Measurements from ENCODE around the gene CHST10. TPM values are rescaled to one million over a fixed set of nuclear protein-coding genes. Genes with fewer than 3 reads are reported as not detected.

Gene CHST10
- total RNA-seq, 4 donors from 2014 or later = 1.1 to 7.8 (median 4.0) TPM

DNA sequence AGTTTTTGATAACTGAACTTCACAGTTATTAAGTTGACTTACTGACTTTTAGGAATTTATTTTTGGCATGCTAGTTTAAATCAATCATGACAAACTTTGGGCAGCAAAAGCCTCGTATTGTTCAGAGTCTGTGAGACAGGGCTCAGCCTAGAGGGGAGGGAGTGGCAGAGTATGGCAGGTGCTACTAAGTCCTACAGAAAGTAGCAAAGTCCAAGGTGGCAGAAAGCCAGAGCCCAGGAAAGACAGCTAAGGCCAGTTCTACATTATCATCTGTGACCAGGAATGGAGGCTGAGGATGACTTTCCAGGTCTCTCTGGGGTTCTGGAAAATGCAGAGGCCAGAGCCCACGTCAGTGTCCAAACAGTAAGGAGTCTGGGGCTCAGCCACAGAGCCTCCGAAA, 34.2 kb downstream of the CHST10 start:
- intact Hi-C loops (cut with DNase I; ENCODE audit: low total_unique reads) = no loop called here
- in situ Hi-C loops (cut with MboI; ENCODE audit: low pct_ligation_motif_present in 1 of 4, low pct_unique_long_range_greater_than_20kb in 1 of 4, low sequenced_read_pairs in 3 of 4) = loop anchor here in 2 of 4 donors (10.0 kb wide), 1 partner anchor 119 kb away; no protein-coding TSS in a partner anchor

DNA sequence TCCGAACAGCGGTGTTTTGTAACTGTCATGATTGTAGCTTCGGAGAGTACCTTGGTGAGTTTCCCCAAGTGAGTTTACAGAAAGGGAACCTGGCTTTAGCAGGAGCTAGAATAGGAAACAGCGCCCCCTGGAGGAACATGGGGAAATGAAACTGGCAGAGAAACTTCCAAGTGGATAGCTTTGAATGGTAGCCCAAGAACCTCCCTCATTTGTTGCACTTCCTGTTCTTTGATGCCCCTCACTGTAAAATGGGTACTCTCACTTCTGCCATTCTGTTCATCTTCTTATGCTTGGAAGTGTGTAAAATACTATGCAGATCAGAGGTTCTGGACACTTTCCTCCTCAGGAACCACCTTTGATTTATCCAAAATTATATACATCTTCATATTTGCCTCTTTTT, 36.2 kb downstream of the CHST10 start:
- H3K9me3 ChIP-seq = no peaks in the 10 kb centered on the region
- in situ Hi-C loops (cut with MboI; ENCODE audit: low pct_ligation_motif_present in 1 of 4, low pct_unique_long_range_greater_than_20kb in 1 of 4, low sequenced_read_pairs in 3 of 4) (loop anchor here in 2 of 4 donors (10.0 kb wide), 1 partner anchor 116 kb away; no protein-coding TSS in a partner anchor), intact Hi-C loops (cut with DNase I; ENCODE audit: low total_unique reads) (loop anchor here (1.0 kb wide), 1 partner anchor 120 kb away; no protein-coding TSS in a partner anchor)
- H3K4me3 ChIP-seq = no peak overlapping the region
- H3K4me1 ChIP-seq = no peaks in the 10 kb centered on the region
- DNase-seq = peak; percentile 73
- no peak for TF ChIP-seq POLR2AphosphoS5 (IDR thresholded peaks at IDR 0.05)
- TF ChIP-seq, protein P1, sequence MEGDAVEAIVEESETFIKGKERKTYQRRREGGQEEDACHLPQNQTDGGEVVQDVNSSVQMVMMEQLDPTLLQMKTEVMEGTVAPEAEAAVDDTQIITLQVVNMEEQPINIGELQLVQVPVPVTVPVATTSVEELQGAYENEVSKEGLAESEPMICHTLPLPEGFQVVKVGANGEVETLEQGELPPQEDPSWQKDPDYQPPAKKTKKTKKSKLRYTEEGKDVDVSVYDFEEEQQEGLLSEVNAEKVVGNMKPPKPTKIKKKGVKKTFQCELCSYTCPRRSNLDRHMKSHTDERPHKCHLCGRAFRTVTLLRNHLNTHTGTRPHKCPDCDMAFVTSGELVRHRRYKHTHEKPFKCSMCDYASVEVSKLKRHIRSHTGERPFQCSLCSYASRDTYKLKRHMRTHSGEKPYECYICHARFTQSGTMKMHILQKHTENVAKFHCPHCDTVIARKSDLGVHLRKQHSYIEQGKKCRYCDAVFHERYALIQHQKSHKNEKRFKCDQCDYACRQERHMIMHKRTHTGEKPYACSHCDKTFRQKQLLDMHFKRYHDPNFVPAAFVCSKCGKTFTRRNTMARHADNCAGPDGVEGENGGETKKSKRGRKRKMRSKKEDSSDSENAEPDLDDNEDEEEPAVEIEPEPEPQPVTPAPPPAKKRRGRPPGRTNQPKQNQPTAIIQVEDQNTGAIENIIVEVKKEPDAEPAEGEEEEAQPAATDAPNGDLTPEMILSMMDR (IDR thresholded peaks at IDR 0.05) = peak; percentile 62 to 85 (median 78)
- H3K27me3 ChIP-seq = no peaks in the 10 kb centered on the region
- 42 to 49% methylated on average over 3 to 4 of the region's 4 CpGs for WGBS, 2 donors (ENCODE audit: low coverage in 1 of 2)
- H3K36me3 ChIP-seq = no peaks in the 10 kb centered on the region
- H3K27ac ChIP-seq = no peak overlapping the region

More for the DNA sequence above, 34.2 kb downstream of the CHST10 start:
- H3K36me3 ChIP-seq = no peaks in the 10 kb centered on the region
- no peak overlapping the region for H3K27ac ChIP-seq
- no peaks in the 10 kb centered on the region for H3K27me3 ChIP-seq
- H3K9me3 ChIP-seq = no peaks in the 10 kb centered on the region
- 13 to 63% methylated on average over 1 to 3 of the region's 3 CpGs for WGBS, 2 donors (ENCODE audit: low coverage in 1 of 2)
- no peaks in the 10 kb centered on the region for H3K4me1 ChIP-seq
- no peak overlapping the region for H3K4me3 ChIP-seq
- no peak for TF ChIP-seq POLR2A (IDR thresholded peaks at IDR 0.05)
- no peak for TF ChIP-seq EP300 (IDR thresholded peaks at IDR 0.05; ENCODE audit: low read depth)
- TF ChIP-seq, protein P1 (IDR thresholded peaks at IDR 0.05) = no peak
- no peak for TF ChIP-seq POLR2AphosphoS5 (IDR thresholded peaks at IDR 0.05)
- DNase-seq = peak; percentile 16

DNA sequence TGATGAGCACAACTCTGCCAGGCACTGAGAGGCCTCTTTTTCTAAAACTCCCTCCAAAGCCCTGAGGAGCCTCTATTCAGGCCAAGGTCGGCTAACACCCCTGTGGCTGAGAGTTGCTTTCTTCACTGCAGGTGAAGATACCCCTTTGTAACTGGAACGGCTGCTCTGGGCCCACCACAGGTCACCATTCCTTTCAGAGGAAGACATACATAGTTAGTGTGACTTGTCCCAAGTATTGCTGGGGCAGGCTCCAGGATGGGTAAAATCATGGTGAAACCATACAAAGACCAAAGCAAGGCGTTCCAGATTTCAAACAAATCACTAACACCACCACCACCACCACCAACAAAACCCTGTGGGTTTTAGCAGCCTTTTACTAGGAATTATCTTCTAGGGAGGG, 36.8 kb downstream of the CHST10 start:
- Histone ChIP-seq H3K9me3 (no peaks in the 10 kb centered on the region), H3K27me3 (no peaks in the 10 kb centered on the region), H3K36me3 (no peaks in the 10 kb centered on the region), H3K27ac (no peak overlapping the region), H3K4me3 (no peak overlapping the region), H3K4me1 (no peaks in the 10 kb centered on the region)
- no peak for TF ChIP-seq POLR2A (IDR thresholded peaks at IDR 0.05)
- no peak for TF ChIP-seq POLR2AphosphoS5 (IDR thresholded peaks at IDR 0.05)
- TF ChIP-seq, protein P1 (IDR thresholded peaks at IDR 0.05) = no peak
- no peak for TF ChIP-seq EP300 (IDR thresholded peaks at IDR 0.05; ENCODE audit: low read depth)
- in situ Hi-C loops (cut with MboI; ENCODE audit: low pct_ligation_motif_present in 1 of 4, low pct_unique_long_range_greater_than_20kb in 1 of 4, low sequenced_read_pairs in 3 of 4) (loop anchor here in 2 of 4 donors (10.0 kb wide), 1 partner anchor 116 kb away; no protein-coding TSS in a partner anchor), intact Hi-C loops (cut with DNase I; ENCODE audit: low total_unique reads) (loop anchor here (1.0 kb wide), 1 partner anchor 119 kb away; no protein-coding TSS in a partner anchor)
- DNase-seq = no peak
- 93% methylated on average over 3 of the region's 3 CpGs; no CpG with 5 or more reads in 1 of the 2 donors for WGBS, 2 donors (ENCODE audit: low coverage in 1 of 2)

DNA sequence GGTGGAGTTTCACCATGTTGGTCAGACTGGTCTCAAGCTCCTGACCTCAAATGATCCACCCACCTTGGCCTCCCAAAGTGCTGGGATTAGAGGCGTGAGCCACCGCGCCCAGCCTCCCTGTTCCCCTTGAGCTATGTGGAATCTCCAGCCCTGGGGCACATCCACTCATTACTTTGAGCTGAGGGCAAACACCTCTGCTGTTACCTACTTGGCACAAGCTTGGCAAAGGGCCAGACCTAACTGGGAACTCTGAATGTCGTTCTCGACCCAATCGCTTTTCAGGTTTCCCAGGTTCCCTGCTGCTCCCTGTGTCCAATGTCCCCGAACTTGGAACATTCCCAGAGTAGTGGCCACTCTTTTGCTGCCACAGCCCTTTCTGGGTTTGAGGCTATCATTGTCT, 40.6 kb downstream of the CHST10 start:
- no peaks in the 10 kb centered on the region for H3K27me3 ChIP-seq
- 80 to 88% methylated on average over 2 to 7 of the region's 7 CpGs for WGBS, 2 donors (ENCODE audit: low coverage in 1 of 2)
- no peak overlapping the region for H3K4me3 ChIP-seq
- H3K27ac ChIP-seq = no peak overlapping the region
- no peaks in the 10 kb centered on the region for H3K36me3 ChIP-seq
- H3K9me3 ChIP-seq = no peaks in the 10 kb centered on the region
- DNase-seq = no peak
- H3K4me1 ChIP-seq = no peaks in the 10 kb centered on the region
- in situ Hi-C loops (cut with MboI; ENCODE audit: low pct_ligation_motif_present in 1 of 4, low pct_unique_long_range_greater_than_20kb in 1 of 4, low sequenced_read_pairs in 3 of 4) (loop anchor here in 1 of 4 donors (10.0 kb wide), 1 partner anchor 112 kb away; no protein-coding TSS in a partner anchor), intact Hi-C loops (cut with DNase I; ENCODE audit: low total_unique reads) (no loop called here)
- TF ChIP-seq EP300 (IDR thresholded peaks at IDR 0.05; ENCODE audit: low read depth) (no peak), POLR2A (IDR thresholded peaks at IDR 0.05) (no peak), POLR2AphosphoS5 (IDR thresholded peaks at IDR 0.05) (no peak)
- TF ChIP-seq, protein P1 (IDR thresholded peaks at IDR 0.05) = no peak

Measured in transverse colon (tissue), 4 donors.